GM21515 (cell line): ENCODE results near the gene TMEM69.
"Not testable (repeated sequence)": the region's sequence is repeated elsewhere in the genome, so short reads cannot be mapped to it uniquely, and the experiment has no call there.

Source experiments
- ATAC-seq: cut with Tn5 transposase; IDR thresholded peaks from one replicate; pipeline ENCODE4 v1.9.1; 2021; ENCODE audit not compliant: unreplicated experiment

The TMEM69 gene

GRCh38 chr1:45687754-45688740 is at the start of gene TMEM69:
Gene TMEM69 (plus strand): TSS chr1:45688181. CDS start chr1:45691069, 2,888 bp downstream.
- no peak for ATAC-seq

GRCh38 chr1:45640293-45640692 is 47.7 kb upstream of the TMEM69 start:
- no peak for ATAC-seq

- ATAC-seq, result no peak
Observed at GRCh38 chr1:45643321-45643720, 44.7 kb upstream of the TMEM69 start.

GRCh38 chr1:45643978-45644377 is 44.0 kb upstream of the TMEM69 start:
- no peak for ATAC-seq

GRCh38 chr1:45644661-45645060 is 43.3 kb upstream of the TMEM69 start:
- no peak for ATAC-seq

- no peak for ATAC-seq
Observed at GRCh38 chr1:45647248-45648021, 40.5 kb upstream of the TMEM69 start.

- ATAC-seq, result no peak
Observed at GRCh38 chr1:45654540-45655280, 33.3 kb upstream of the TMEM69 start.

GRCh38 chr1:45656573-45657226 is 31.3 kb upstream of the TMEM69 start:
- no peak for ATAC-seq

GRCh38 chr1:45658171-45658570 is 29.8 kb upstream of the TMEM69 start:
- no peak for ATAC-seq

GRCh38 chr1:45659222-45659621 is 28.8 kb upstream of the TMEM69 start:
- ATAC-seq, result no peak

- no peak for ATAC-seq
Observed at GRCh38 chr1:45660336-45660735, 27.6 kb upstream of the TMEM69 start.

GRCh38 chr1:45666836-45667235 is 21.1 kb upstream of the TMEM69 start:
- no peak for ATAC-seq

GRCh38 chr1:45667321-45668111 is 20.5 kb upstream of the TMEM69 start:
- no peak for ATAC-seq

GRCh38 chr1:45668526-45668925 is 19.5 kb upstream of the TMEM69 start:
- no peak for ATAC-seq

- no peak for ATAC-seq
Observed at GRCh38 chr1:45669379-45669778, 18.6 kb upstream of the TMEM69 start.

GRCh38 chr1:45669859-45670655 is 17.9 kb upstream of the TMEM69 start:
- ATAC-seq, result no peak

- ATAC-seq, result no peak
Observed at GRCh38 chr1:45673956-45674355, 14.0 kb upstream of the TMEM69 start.

- no peak for ATAC-seq
Observed at GRCh38 chr1:45674478-45674877, 13.5 kb upstream of the TMEM69 start.

GRCh38 chr1:45676553-45676952 is 11.4 kb upstream of the TMEM69 start:
- not testable (repeated sequence) for ATAC-seq
